ENCODE results near the gene USO1. TPM values are rescaled to one million over a fixed set of nuclear protein-coding genes. Genes with fewer than 3 reads are reported as not detected.

The USO1 gene
- total and polyA plus RNA-seq, 4 donors, result 29.0 to 102 (median 45.0) TPM

DNA sequence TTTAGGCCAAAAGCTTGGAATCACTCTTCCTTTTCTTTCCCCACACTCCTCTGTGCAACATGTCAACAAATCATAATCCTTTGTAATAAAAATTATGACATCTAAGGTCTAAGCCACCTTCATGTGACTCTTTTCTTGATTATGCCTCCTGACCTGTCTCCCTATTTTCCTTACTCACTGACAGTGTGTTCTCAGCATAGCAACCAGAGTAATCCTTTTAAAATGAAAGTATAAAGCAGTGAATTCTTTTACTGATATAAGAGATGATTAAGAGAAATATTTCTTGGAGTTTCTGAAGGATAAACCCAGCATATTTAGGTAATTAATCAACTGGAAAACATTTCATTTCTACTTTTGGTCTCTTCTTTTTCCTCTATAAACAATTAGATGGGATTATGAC is 44.7 kb downstream of the USO1 start:
- no peak overlapping the region for H3K4me3 ChIP-seq
- H3K9me3 ChIP-seq (ENCODE audit: control insufficient read depth in 4 of 4, insufficient read depth in 3 of 4, low read length in 3 of 4), result no peaks in the 10 kb centered on the region
- H3K9ac ChIP-seq (ENCODE audit: insufficient read depth in 1 of 2, low read length in 2 of 2), result no peak overlapping the region
- H3K4me1 ChIP-seq (ENCODE audit: control insufficient read depth in 5 of 5, insufficient read depth in 5 of 5, low read length in 5 of 5), result peaks cover 0 to 8% (median 3%) of the 10 kb centered on the region in 5 donors
- TF ChIP-seq, protein P1, sequence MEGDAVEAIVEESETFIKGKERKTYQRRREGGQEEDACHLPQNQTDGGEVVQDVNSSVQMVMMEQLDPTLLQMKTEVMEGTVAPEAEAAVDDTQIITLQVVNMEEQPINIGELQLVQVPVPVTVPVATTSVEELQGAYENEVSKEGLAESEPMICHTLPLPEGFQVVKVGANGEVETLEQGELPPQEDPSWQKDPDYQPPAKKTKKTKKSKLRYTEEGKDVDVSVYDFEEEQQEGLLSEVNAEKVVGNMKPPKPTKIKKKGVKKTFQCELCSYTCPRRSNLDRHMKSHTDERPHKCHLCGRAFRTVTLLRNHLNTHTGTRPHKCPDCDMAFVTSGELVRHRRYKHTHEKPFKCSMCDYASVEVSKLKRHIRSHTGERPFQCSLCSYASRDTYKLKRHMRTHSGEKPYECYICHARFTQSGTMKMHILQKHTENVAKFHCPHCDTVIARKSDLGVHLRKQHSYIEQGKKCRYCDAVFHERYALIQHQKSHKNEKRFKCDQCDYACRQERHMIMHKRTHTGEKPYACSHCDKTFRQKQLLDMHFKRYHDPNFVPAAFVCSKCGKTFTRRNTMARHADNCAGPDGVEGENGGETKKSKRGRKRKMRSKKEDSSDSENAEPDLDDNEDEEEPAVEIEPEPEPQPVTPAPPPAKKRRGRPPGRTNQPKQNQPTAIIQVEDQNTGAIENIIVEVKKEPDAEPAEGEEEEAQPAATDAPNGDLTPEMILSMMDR (IDR thresholded peaks at IDR 0.05; ENCODE audit: control extremely low read depth, extremely low read depth), result no peak
- DNase-seq (no peak), ATAC-seq (ENCODE audit: insufficient read depth, low FRiP score) (no peak)
- H3K27ac ChIP-seq (ENCODE audit: low read depth in 1 of 2, low read length in 1 of 2), result no peak overlapping the region
- H3K36me3 ChIP-seq (ENCODE audit: control insufficient read depth in 4 of 4, insufficient read depth in 4 of 4, low read length in 4 of 4), result peaks cover 0 to 8% (median 3%) of the 10 kb centered on the region in 4 donors
- no peaks in the 10 kb centered on the region for H3K27me3 ChIP-seq (ENCODE audit: control insufficient read depth in 3 of 3, insufficient read depth in 3 of 3, low read length in 2 of 3)

DNA sequence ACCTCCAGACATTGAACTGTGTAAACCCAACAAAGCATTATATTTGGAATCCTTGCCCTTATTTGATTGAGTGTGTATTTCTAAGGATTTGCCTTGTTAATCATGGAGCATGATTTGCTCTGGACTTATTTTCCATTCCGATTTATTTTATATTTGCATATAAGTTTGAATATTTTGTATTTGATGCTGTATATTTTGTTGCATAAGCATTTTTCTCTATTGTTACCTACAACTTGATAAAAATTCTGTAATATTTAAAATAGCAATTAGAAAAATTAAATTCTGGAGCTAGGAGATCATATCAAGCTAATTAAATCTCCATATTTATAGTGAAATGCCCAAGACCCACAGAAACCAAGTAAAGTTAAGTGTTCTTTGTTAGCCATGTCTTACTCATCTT is 47.2 kb downstream of the USO1 start:
- Histone ChIP-seq H3K9me3 (ENCODE audit: control insufficient read depth in 4 of 4, insufficient read depth in 3 of 4, low read length in 3 of 4) (no peaks in the 10 kb centered on the region), H3K4me1 (ENCODE audit: control insufficient read depth in 5 of 5, insufficient read depth in 5 of 5, low read length in 5 of 5) (peaks cover 0 to 8% (median 0%) of the 10 kb centered on the region in 5 donors), H3K36me3 (ENCODE audit: control insufficient read depth in 4 of 4, insufficient read depth in 4 of 4, low read length in 4 of 4) (peaks cover 4 to 22% (median 18%) of the 10 kb centered on the region in 4 donors), H3K4me3 (no peak overlapping the region), H3K27ac (ENCODE audit: low read depth in 1 of 2, low read length in 1 of 2) (no peak overlapping the region), H3K27me3 (ENCODE audit: control insufficient read depth in 3 of 3, insufficient read depth in 3 of 3, low read length in 2 of 3) (no peaks in the 10 kb centered on the region), H3K9ac (ENCODE audit: insufficient read depth in 1 of 2, low read length in 2 of 2) (no peak overlapping the region)
- WGBS, 2 donors, result 0% methylated on average over 1 of the region's 1 CpG
- TF ChIP-seq, protein P1 (IDR thresholded peaks at IDR 0.05; ENCODE audit: control extremely low read depth, extremely low read depth), result no peak
- ATAC-seq (ENCODE audit: insufficient read depth, low FRiP score) (no peak), DNase-seq (no peak)

DNA sequence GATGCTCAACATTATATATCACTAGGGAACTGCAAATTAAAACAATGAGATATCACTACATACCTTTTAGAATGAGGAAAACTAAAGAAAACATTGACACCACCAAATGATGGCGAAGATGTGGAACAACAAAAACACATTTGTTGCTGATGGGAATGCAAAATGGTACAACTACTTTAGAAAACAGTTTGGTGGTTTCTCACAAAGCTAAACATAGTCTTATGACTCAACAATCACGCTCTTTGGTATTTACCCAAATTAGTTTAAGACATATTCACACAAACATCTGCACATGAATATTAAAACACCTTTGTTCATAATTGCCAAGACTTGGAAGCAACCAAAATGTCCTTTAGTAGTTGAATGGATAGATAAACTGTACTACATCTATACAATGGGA is 53.2 kb downstream of the USO1 start:
- Histone ChIP-seq H3K36me3 (ENCODE audit: control insufficient read depth in 4 of 4, insufficient read depth in 4 of 4, low read length in 4 of 4) (peaks cover 3 to 45% (median 38%) of the 10 kb centered on the region in 4 donors), H3K9ac (ENCODE audit: insufficient read depth in 1 of 2, low read length in 2 of 2) (no peak overlapping the region), H3K4me3 (no peak overlapping the region), H3K4me1 (ENCODE audit: control insufficient read depth in 5 of 5, insufficient read depth in 5 of 5, low read length in 5 of 5) (no peaks in the 10 kb centered on the region), H3K27me3 (ENCODE audit: control insufficient read depth in 3 of 3, insufficient read depth in 3 of 3, low read length in 2 of 3) (no peaks in the 10 kb centered on the region), H3K9me3 (ENCODE audit: control insufficient read depth in 4 of 4, insufficient read depth in 3 of 4, low read length in 3 of 4) (peaks cover 0 to 4% (median 0%) of the 10 kb centered on the region in 4 donors), H3K27ac (ENCODE audit: low read depth in 1 of 2, low read length in 1 of 2) (no peak overlapping the region)
- TF ChIP-seq, protein P1 (IDR thresholded peaks at IDR 0.05; ENCODE audit: control extremely low read depth, extremely low read depth), result no peak
- ATAC-seq (ENCODE audit: insufficient read depth, low FRiP score), result no peak
- 100% methylated on average over 2 of the region's 2 CpGs for WGBS, 2 donors
- no peak for DNase-seq

DNA sequence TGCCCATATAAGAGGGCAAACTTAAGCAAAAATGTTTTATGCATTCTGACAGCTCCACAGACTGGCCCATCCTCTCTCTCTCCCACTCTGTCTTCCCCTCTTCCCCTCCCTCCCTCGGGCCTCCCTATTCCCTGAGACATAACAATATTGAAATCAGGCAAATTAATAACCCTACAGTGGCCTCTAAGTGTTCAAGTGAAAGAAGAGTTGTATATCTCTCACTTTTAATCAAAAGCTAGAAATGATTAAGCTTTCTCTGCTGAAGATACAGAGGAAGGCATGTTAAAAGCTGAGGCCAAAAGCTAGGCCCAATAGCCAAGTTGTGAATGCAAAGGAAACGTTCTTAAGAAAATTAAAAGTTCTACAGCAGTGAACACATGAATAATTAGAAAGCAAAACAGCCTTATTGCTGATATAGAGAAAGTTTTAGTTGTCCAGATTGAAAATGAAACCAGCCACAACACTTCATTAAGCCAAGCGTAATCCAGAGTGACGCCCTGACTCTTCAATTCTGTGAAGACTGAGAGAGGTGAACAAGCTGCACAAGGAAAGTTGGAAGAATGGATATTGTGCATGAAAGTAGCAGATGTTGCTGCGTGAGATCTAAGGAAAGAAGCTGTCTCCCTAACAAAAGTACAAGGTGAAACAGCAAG is 54.9 kb downstream of the USO1 start:
- TF ChIP-seq, protein P1 (IDR thresholded peaks at IDR 0.05; ENCODE audit: control extremely low read depth, extremely low read depth), result no peak
- Histone ChIP-seq H3K27ac (ENCODE audit: low read depth in 1 of 2, low read length in 1 of 2) (no peak overlapping the region), H3K9ac (ENCODE audit: insufficient read depth in 1 of 2, low read length in 2 of 2) (no peak overlapping the region), H3K4me1 (ENCODE audit: control insufficient read depth in 5 of 5, insufficient read depth in 5 of 5, low read length in 5 of 5) (no peaks in the 10 kb centered on the region), H3K9me3 (ENCODE audit: control insufficient read depth in 4 of 4, insufficient read depth in 3 of 4, low read length in 3 of 4) (peaks cover 0 to 4% (median 0%) of the 10 kb centered on the region in 4 donors), H3K36me3 (ENCODE audit: control insufficient read depth in 4 of 4, insufficient read depth in 4 of 4, low read length in 4 of 4) (peaks cover 5 to 48% (median 42%) of the 10 kb centered on the region in 4 donors), H3K4me3 (no peak overlapping the region), H3K27me3 (ENCODE audit: control insufficient read depth in 3 of 3, insufficient read depth in 3 of 3, low read length in 2 of 3) (no peaks in the 10 kb centered on the region)
- no peak for DNase-seq
- WGBS, 2 donors, result 82 to 92% methylated on average over 5 of the region's 5 CpGs
- no peak for ATAC-seq (ENCODE audit: insufficient read depth, low FRiP score)

Measured in lung (tissue), 12 donors.